Mucosa of descending colon (tissue), 3 donors: ENCODE data around the gene DKK3. TPM values are rescaled to one million over a fixed set of nuclear protein-coding genes. Genes with fewer than 3 reads are reported as not detected.
A peak's percentile ranks its signal among the peaks of the same experiment; 100 is the strongest.

Experiments
- ATAC-seq: fragments of 200-7000 bp; cut with Tn5 transposase; one replicate; pipeline ENCODE4 v1.9.1; 2020; ENCODE audit warnings: mild to moderate bottlenecking, moderate library complexity
- DNase-seq, 3 donors: peaks; one replicate each; pipeline ENCODE4 v3.0.0-alpha.2; 2020
- H3K36me3 ChIP-seq: fragments of 200-600 bp; one replicate; pipeline ENCODE4 v1.8.0; 2021; ENCODE audit warnings: low read depth, mild to moderate bottlenecking
- H3K4me1 ChIP-seq: fragments of 200-600 bp; one replicate; pipeline ENCODE4 v1.8.0; 2021; ENCODE audit warnings: low read depth, mild to moderate bottlenecking
- H3K4me3 ChIP-seq: fragments of 200-600 bp; one replicate; pipeline ENCODE4 v1.8.0; 2021; ENCODE audit warnings: mild to moderate bottlenecking
- H3K9me3 ChIP-seq: fragments of 200-600 bp; one replicate; pipeline ENCODE4 v1.8.0; 2021; ENCODE audit warnings: mild to moderate bottlenecking
- CTCF ChIP-seq: fragments of 200-600 bp; IDR thresholded peaks from one replicate; pipeline ENCODE4 v1.8.0; 2022; ENCODE audit warnings: antibody characterized with exemption, mild to moderate bottlenecking
- intact Hi-C, 2 donors: fragments of 100-400 bp; cut with DNase I in 1 of 2; cut with micrococcal nuclease in 1 of 2; formaldehyde crosslinking; loops; one replicate each; pipeline versions ENCODE4 v1.11.0 to v1.11.1; 2022; cut with DNase I, micrococcal nuclease
- total RNA-seq, 3 donors: library from RNA; stranded (reverse); fragmentation: NEBNext Ultra II Directional in 2 of 3; extraction: Animal tissue kit (Norgen Biotek cat#: 25700) in 2 of 3; gene quantifications; one replicate each; pipeline versions ENCODE4 v1.2.1 to v1.2.4, GENCODE V29; 2021 to 2023
- donor health status: DM: no; HTN: no; CAD: no; lungs with moderate emphysema.
- donor health status: DM: no; HTN: no; CAD: no.
- donor health status: DM: no; HTN: yes; CAD: no.

The DKK3 gene
- total RNA-seq, 3 donors from 2014 or later: 9.1 to 52.9 (median 18.9) TPM

GRCh38 chr11:12005061-12005460 is 3.4 kb downstream of the DKK3 start:
- no peak for TF ChIP-seq CTCF
- DNase-seq: no peak

GRCh38 chr11:12003815-12004214 is 4.6 kb downstream of the DKK3 start:
- TF ChIP-seq CTCF: no peak
- ATAC-seq (no peak), DNase-seq (no peak)
- Histone ChIP-seq H3K9me3 (no peaks in the 10 kb centered on the region), H3K4me3 (no peak overlapping the region), H3K36me3 (no peaks in the 10 kb centered on the region), H3K4me1 (no peaks in the 10 kb centered on the region)
- intact Hi-C loops: no loop called here

More at GRCh38 chr11:12005061-12005460, 3.4 kb downstream of the DKK3 start:
- ATAC-seq: no peak
- no peaks in the 10 kb centered on the region for H3K9me3 ChIP-seq
- no peak overlapping the region for H3K4me3 ChIP-seq
- H3K4me1 ChIP-seq: no peaks in the 10 kb centered on the region
- H3K36me3 ChIP-seq: no peaks in the 10 kb centered on the region
- intact Hi-C loops: no loop called here

GRCh38 chr11:12003336-12003735 is 5.1 kb downstream of the DKK3 start:
- ATAC-seq: no peak
- Histone ChIP-seq H3K4me1 (no peaks in the 10 kb centered on the region), H3K4me3 (no peak overlapping the region), H3K36me3 (no peaks in the 10 kb centered on the region), H3K9me3 (no peaks in the 10 kb centered on the region)
- DNase-seq: no peak
- intact Hi-C loops: no loop called here
- TF ChIP-seq CTCF: no peak

- ATAC-seq (no peak), DNase-seq (no peak)
- Histone ChIP-seq H3K9me3 (no peaks in the 10 kb centered on the region), H3K36me3 (no peaks in the 10 kb centered on the region), H3K4me3 (no peak overlapping the region), H3K4me1 (no peaks in the 10 kb centered on the region)
- intact Hi-C loops: no loop called here
- TF ChIP-seq CTCF: no peak
Measured at GRCh38 chr11:12001186-12001585, 7.2 kb downstream of the DKK3 start.

- intact Hi-C loops: no loop called here
- H3K9me3 ChIP-seq: no peaks in the 10 kb centered on the region
- ATAC-seq (peak; percentile 43), DNase-seq (no peak)
- no peaks in the 10 kb centered on the region for H3K36me3 ChIP-seq
- no peak overlapping the region for H3K4me3 ChIP-seq
- H3K4me1 ChIP-seq: no peaks in the 10 kb centered on the region
- TF ChIP-seq CTCF: no peak
Measured at GRCh38 chr11:11998091-11998781, 10.2 kb downstream of the DKK3 start.

- TF ChIP-seq CTCF: no peak
Measured at GRCh38 chr11:11997049-11997322, 11.4 kb downstream of the DKK3 start.

More at GRCh38 chr11:11997049-11997322, 11.4 kb downstream of the DKK3 start:
- no peak overlapping the region for H3K4me3 ChIP-seq
- H3K4me1 ChIP-seq: no peaks in the 10 kb centered on the region
- intact Hi-C loops: no loop called here
- H3K9me3 ChIP-seq: no peaks in the 10 kb centered on the region
- no peak for ATAC-seq
- DNase-seq: no peak
- no peaks in the 10 kb centered on the region for H3K36me3 ChIP-seq
